ENCODE data around the gene CDC42SE2. TPM values are rescaled to one million over a fixed set of nuclear protein-coding genes. Genes with fewer than 3 reads are reported as not detected.

CDC42SE2 gene
- total and polyA plus RNA-seq, 10 donors: 49.6 to 128 (median 102) TPM

- Histone ChIP-seq H3K9me3 (no peaks in the 10 kb centered on the region), H3K4me1 (peaks cover 13 to 44% (median 24%) of the 10 kb centered on the region in 6 donors), H3K27ac (peak overlapping the region in 6 of 8 donors; percentile 3 to 68 (median 37)), H3K4me3 (no peak overlapping the region), H3K36me3 (peaks cover 0 to 48% (median 0%) of the 10 kb centered on the region in 6 donors), H3K27me3 (replicated peaks in 1 of 7) (no peaks in the 10 kb centered on the region)
- intact Hi-C loops (cut with DNase I; ENCODE audit: low total_unique reads): loop anchor here (10.0 kb wide), 1 partner anchor 249 kb away; the partner anchor contains the start of gene HINT1
- DNase-seq: no peak
- TF ChIP-seq CTCF (IDR thresholded peaks at IDR 0.05 in 8 of 11, conservative IDR thresholded peaks at IDR 0.05 in 3 of 11) (no peak), POLR2AphosphoS5 (IDR thresholded peaks at IDR 0.05) (peak in 1 of 3 donors; percentile 24)
- 49 to 61% (median 51%) methylated on average over 4 of the region's 4 CpGs for WGBS, 5 donors
Measured at GRCh38 chr5:131413605-131414559, 150.0 kb downstream of the CDC42SE2 start.

GRCh38 chr5:131416729-131417128 lies 152.9 kb downstream of the CDC42SE2 start:
- Histone ChIP-seq H3K36me3 (peaks cover 0 to 51% (median 0%) of the 10 kb centered on the region in 6 donors), H3K4me3 (peak overlapping the region in 1 of 8 donors; percentile 36), H3K27ac (peak overlapping the region in 3 of 8 donors; percentile 20 to 46 (median 26)), H3K4me1 (peaks cover 13 to 44% (median 24%) of the 10 kb centered on the region in 6 donors), H3K27me3 (replicated peaks in 1 of 7) (no peaks in the 10 kb centered on the region), H3K9me3 (no peaks in the 10 kb centered on the region)
- no peak for DNase-seq
- 18 to 37% (median 33%) methylated on average over 3 of the region's 3 CpGs for WGBS, 5 donors
- TF ChIP-seq CTCF (IDR thresholded peaks at IDR 0.05 in 8 of 11, conservative IDR thresholded peaks at IDR 0.05 in 3 of 11): no peak
- TF ChIP-seq POLR2A (IDR thresholded peaks at IDR 0.05): no peak
- no peak for TF ChIP-seq POLR2AphosphoS5 (IDR thresholded peaks at IDR 0.05)
- intact Hi-C loops (cut with DNase I; ENCODE audit: low total_unique reads): loop anchor here (10.0 kb wide), 1 partner anchor 252 kb away; the partner anchor contains the start of gene HINT1

- 22 to 30% (median 25%) methylated on average over 7 of the region's 7 CpGs for WGBS, 5 donors
- intact Hi-C loops (cut with DNase I; ENCODE audit: low total_unique reads): loop anchor here (10.0 kb wide), 1 partner anchor 253 kb away; the partner anchor contains the start of gene HINT1
Measured at GRCh38 chr5:131417240-131417869, 153.5 kb downstream of the CDC42SE2 start.

More at GRCh38 chr5:131417240-131417869, 153.5 kb downstream of the CDC42SE2 start:
- H3K9me3 ChIP-seq: no peaks in the 10 kb centered on the region
- TF ChIP-seq POLR2AphosphoS5 (IDR thresholded peaks at IDR 0.05): peak in 1 of 3 donors; percentile 27
- peak; percentile 23 to 89 (median 77) for TF ChIP-seq CTCF (IDR thresholded peaks at IDR 0.05 in 8 of 11, conservative IDR thresholded peaks at IDR 0.05 in 3 of 11)
- TF ChIP-seq POLR2A (IDR thresholded peaks at IDR 0.05): no peak
- H3K4me1 ChIP-seq: peaks cover 13 to 44% (median 24%) of the 10 kb centered on the region in 6 donors
- peak overlapping the region in 1 of 8 donors; percentile 36 for H3K4me3 ChIP-seq
- H3K36me3 ChIP-seq: peaks cover 0 to 54% (median 0%) of the 10 kb centered on the region in 6 donors
- H3K27me3 ChIP-seq (replicated peaks in 1 of 7): no peaks in the 10 kb centered on the region
- H3K27ac ChIP-seq: peak overlapping the region in 3 of 8 donors; percentile 20 to 46 (median 26)
- DNase-seq: peak; percentile 90

Data from spleen (tissue), 11 donors.